GM12873 (cell line): ENCODE measurements around the gene KCNQ2.

Experiments
- TF ChIP-seq, protein P1 (sequence below): IDR thresholded peaks from 2 replicates; pipeline ENCODE4 v1.5.1; 2012; ENCODE audit warnings: low read depth, mild to moderate bottlenecking, moderate library complexity, low read length, control low read depth; ENCODE audit not compliant: insufficient read depth; ENCODE audit errors: missing control alignments

KCNQ2 gene

DNA sequence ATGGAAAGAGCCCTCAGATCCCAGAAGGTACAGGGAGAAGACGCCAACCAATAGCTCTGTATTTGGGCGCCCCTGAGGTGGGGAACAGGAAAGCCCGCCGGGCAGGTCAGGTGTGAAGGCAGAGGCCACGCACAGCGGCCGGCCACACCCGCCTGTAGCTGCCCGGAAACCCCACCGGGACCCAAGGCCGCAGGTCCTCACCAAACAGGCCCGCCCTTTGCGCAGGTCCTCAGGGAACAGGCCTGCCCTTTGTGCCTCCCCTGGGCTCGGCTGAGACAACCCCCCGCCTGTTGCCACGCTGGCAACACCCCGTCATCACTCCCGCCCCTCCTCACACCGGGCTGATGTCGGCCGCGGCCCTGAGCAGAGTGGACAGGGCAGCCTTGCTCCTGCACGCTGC, 66.4 kb downstream of the KCNQ2 start:
- TF ChIP-seq, protein P1, sequence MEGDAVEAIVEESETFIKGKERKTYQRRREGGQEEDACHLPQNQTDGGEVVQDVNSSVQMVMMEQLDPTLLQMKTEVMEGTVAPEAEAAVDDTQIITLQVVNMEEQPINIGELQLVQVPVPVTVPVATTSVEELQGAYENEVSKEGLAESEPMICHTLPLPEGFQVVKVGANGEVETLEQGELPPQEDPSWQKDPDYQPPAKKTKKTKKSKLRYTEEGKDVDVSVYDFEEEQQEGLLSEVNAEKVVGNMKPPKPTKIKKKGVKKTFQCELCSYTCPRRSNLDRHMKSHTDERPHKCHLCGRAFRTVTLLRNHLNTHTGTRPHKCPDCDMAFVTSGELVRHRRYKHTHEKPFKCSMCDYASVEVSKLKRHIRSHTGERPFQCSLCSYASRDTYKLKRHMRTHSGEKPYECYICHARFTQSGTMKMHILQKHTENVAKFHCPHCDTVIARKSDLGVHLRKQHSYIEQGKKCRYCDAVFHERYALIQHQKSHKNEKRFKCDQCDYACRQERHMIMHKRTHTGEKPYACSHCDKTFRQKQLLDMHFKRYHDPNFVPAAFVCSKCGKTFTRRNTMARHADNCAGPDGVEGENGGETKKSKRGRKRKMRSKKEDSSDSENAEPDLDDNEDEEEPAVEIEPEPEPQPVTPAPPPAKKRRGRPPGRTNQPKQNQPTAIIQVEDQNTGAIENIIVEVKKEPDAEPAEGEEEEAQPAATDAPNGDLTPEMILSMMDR: no peak

GRCh38 chr20:63405102-63405730, 67.2 kb downstream of the KCNQ2 start:
- TF ChIP-seq, protein P1: no peak

- TF ChIP-seq, protein P1: no peak
Measured at GRCh38 chr20:63404129-63405085, 68.0 kb downstream of the KCNQ2 start.

DNA sequence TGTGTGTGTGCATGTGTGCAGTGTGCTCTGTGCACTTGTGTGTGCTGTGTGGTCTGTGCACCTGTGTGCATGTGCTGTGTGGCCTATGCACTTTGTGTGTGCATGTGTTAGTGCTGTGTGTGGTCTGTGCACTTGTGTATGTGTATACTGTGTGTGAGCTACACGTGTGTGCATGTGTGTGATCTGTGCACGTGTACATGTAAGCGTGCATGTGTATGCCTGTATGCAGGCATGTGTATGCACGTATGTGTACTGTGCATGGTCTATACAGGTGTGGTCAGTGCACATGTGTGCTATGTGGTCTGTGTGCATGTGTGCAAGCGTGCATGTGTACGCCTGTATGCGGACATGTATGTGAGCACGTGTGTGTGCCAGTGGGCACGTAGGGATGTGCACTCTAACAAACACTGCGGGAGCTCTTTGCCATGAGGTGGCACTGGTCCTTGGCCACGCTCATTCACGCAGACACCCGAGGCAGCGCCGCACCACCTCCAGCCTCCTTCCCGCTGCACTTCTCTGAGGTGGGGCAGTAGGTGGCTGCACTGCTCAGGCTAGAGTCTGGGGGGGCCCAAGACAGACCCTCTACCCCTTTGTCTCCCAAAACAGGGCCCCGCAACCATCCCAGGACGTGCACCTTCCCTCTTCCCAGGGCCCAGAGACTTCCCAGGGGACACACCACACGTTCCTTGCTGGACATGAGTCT, 68.9 kb downstream of the KCNQ2 start:
- TF ChIP-seq, protein P1: no peak

DNA sequence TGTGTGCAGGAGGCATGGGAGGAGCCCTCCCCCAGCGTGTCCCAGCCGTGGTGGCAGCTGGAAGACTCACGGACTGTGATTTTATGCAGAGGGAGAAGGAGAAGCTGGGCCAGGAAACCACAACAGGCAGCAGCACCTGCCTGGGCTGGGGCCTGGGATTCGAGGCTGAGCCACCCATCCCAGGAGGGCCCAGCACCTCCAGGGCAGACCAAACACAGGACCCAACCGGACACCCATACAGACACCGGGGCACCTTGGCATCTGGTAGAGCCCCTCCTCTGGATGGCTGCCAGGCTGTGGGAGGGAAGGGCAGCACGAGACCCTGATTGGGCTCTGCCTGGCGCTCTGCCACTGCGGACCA, 69.6 kb downstream of the KCNQ2 start:
- TF ChIP-seq, protein P1: no peak

DNA sequence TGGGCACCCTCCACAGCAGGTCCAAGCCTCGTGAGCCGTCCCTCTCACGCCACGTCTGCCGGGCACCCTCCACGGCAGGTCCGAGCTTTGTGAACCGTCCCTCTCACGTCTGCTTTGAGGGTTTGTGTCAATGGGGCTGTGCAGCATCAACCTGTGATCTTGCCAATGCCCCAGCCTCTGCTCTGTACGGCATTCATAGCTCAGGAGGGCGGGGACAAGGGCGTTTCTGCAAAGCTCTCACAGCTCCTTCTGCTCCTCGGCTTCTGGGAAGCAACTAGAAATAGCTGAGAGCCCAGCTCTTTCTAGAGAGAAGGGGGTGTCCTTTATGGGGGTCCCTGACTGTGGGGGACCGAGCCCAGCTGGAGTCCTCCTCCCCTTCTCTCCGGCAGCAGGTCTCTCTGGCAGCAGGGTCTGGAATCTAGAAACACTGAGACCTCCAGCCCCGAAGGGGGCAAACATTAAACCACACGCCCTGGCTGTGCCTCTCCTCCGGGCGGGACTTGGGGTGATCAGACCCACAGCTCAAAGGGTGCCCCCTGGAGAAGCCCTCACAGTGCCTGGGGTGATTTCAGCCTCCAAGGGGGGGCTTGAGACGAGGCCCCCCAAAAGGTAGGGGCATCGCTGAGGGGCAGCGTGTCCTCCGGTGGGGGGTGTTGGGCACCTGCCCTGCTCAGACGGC, 70.1 kb downstream of the KCNQ2 start:
- TF ChIP-seq, protein P1: no peak
